Testis (tissue), 2 donors: ENCODE measurements around the gene SCGN.

Experiments
- POLR2A ChIP-seq: fragments of 450-650 bp; IDR thresholded peaks from one replicate; pipeline ENCODE4 v1.6.1; 2017; ENCODE audit warnings: antibody characterized with exemption, mild to moderate bottlenecking, moderate library complexity
- TF ChIP-seq, protein P1 (sequence below), 3 experiments: fragments of 450-650 bp in 2 of 3; fragments of 200-600 bp in 1 of 3; sonication (generic) in 1 of 3; IDR thresholded peaks; one replicate each; pipeline ENCODE4 v1.5.1; 2016 to 2019; ENCODE audit warnings: antibody characterized with exemption in 3 of 3, mild to moderate bottlenecking in 2 of 3, moderate library complexity in 1 of 3

- TF ChIP-seq, protein P1, sequence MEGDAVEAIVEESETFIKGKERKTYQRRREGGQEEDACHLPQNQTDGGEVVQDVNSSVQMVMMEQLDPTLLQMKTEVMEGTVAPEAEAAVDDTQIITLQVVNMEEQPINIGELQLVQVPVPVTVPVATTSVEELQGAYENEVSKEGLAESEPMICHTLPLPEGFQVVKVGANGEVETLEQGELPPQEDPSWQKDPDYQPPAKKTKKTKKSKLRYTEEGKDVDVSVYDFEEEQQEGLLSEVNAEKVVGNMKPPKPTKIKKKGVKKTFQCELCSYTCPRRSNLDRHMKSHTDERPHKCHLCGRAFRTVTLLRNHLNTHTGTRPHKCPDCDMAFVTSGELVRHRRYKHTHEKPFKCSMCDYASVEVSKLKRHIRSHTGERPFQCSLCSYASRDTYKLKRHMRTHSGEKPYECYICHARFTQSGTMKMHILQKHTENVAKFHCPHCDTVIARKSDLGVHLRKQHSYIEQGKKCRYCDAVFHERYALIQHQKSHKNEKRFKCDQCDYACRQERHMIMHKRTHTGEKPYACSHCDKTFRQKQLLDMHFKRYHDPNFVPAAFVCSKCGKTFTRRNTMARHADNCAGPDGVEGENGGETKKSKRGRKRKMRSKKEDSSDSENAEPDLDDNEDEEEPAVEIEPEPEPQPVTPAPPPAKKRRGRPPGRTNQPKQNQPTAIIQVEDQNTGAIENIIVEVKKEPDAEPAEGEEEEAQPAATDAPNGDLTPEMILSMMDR (IDR thresholded peaks at IDR 0.05): no peak
- TF ChIP-seq POLR2A: no peak
Observed at GRCh38 chr6:25670208-25670607, 18.2 kb downstream of the SCGN start.
